ENCODE data around the gene TRRAP.

The TRRAP gene

GRCh38 chr7:99008921-99009530, 130.7 kb downstream of the TRRAP start:
- no peak for DNase-seq

- no peak for DNase-seq
Measured at GRCh38 chr7:99010281-99010680, 131.9 kb downstream of the TRRAP start.

GRCh38 chr7:99011341-99011705, 133.0 kb downstream of the TRRAP start:
- no peak for DNase-seq

GRCh38 chr7:99011706-99012404, 133.5 kb downstream of the TRRAP start:
- DNase-seq = no peak

GRCh38 chr7:99012722-99013121, 134.4 kb downstream of the TRRAP start:
- DNase-seq = no peak

- no peak for DNase-seq
Measured at GRCh38 chr7:99013266-99014112, 135.2 kb downstream of the TRRAP start.

- DNase-seq = no peak
Measured at GRCh38 chr7:99014113-99014985, 136.0 kb downstream of the TRRAP start.

GRCh38 chr7:99016196-99016595, 137.9 kb downstream of the TRRAP start:
- DNase-seq = no peak

GRCh38 chr7:99019523-99020412, 141.4 kb downstream of the TRRAP start:
- no peak for DNase-seq

GRCh38 chr7:99020413-99020715, 142.0 kb downstream of the TRRAP start:
- no peak for DNase-seq

GRCh38 chr7:99021941-99022560, 143.7 kb downstream of the TRRAP start:
- no peak for DNase-seq

- DNase-seq = no peak
Measured at GRCh38 chr7:99024066-99024465, 145.7 kb downstream of the TRRAP start.

- no peak for DNase-seq
Measured at GRCh38 chr7:99027241-99027640, 148.9 kb downstream of the TRRAP start.

GRCh38 chr7:99027841-99028240, 149.5 kb downstream of the TRRAP start:
- no peak for DNase-seq

GRCh38 chr7:99028261-99028973, 150.1 kb downstream of the TRRAP start:
- DNase-seq = no peak

GRCh38 chr7:99029466-99030435, 151.4 kb downstream of the TRRAP start:
- DNase-seq = no peak

GRCh38 chr7:99030457-99030856, 152.1 kb downstream of the TRRAP start:
- no peak for DNase-seq

GRCh38 chr7:99030951-99031350, 152.6 kb downstream of the TRRAP start:
- no peak for DNase-seq

- DNase-seq = no peak
Measured at GRCh38 chr7:99031496-99031895, 153.2 kb downstream of the TRRAP start.

GRCh38 chr7:99032928-99033327, 154.6 kb downstream of the TRRAP start:
- no peak for DNase-seq
